Testis (tissue), 2 donors: Measurements from ENCODE around the gene GLCE.

Experiments
- CTCF ChIP-seq, 3 experiments: fragments of 450-650 bp in 2 of 3; fragments of 200-600 bp in 1 of 3; sonication (generic) in 1 of 3; IDR thresholded peaks; one replicate each; pipeline ENCODE4 v1.5.1; 2016 to 2019; ENCODE audit warnings: antibody characterized with exemption in 3 of 3, mild to moderate bottlenecking in 2 of 3, moderate library complexity in 1 of 3
- POLR2A ChIP-seq: fragments of 450-650 bp; IDR thresholded peaks from one replicate; pipeline ENCODE4 v1.6.1; 2017; ENCODE audit warnings: antibody characterized with exemption, mild to moderate bottlenecking, moderate library complexity

- TF ChIP-seq CTCF (IDR thresholded peaks at IDR 0.05): no peak
- TF ChIP-seq POLR2A: no peak
Observed at GRCh38 chr15:69120732-69121131, 39.7 kb upstream of the GLCE start.
